Measurements from ENCODE around the gene BANP. TPM values are rescaled to one million over a fixed set of nuclear protein-coding genes. Genes with fewer than 3 reads are reported as not detected.

BANP gene
- total RNA-seq, 1 experiment from 2014 or later = 34.5 TPM

DNA sequence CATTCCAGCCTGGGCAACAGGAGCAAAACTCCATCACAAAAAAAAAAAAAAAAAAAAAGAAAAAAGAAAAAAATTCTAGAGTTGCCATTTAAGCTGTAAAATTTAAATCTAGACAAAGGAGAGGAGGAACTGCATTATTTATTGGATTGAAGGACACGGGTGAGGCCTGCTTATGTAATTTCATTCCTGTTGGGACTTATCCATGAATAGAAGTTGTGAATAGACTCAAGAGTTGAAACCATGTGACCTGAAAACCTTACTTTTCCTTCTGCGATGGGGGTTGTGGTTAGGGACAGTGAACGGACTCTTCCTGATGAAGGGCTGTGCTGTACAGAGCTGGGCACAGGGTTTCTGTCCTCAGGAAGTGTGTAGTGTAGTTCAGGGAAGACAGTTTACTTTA is 22.5 kb downstream of the BANP start:
- Mint-ChIP-seq H3K36me3 (peaks cover 41% of the 10 kb centered on the region), H3K4me1 (no peaks in the 10 kb centered on the region), H3K9me3 (peaks cover 26% of the 10 kb centered on the region), H3K27me3 (ENCODE audit: low read depth) (no peaks in the 10 kb centered on the region; the same call in 1 of the 2 replicates), H3K27ac (no peak overlapping the region), H3K4me3 (no peak overlapping the region)
- ChIA-PET POLR2A (no interaction called here), CTCF (no interaction called here)
- DNase-seq (ENCODE audit: low spot score) (no peak), ATAC-seq (no peak)
- TF ChIP-seq RELA (CRISPR knock-in tag; IDR thresholded peaks at IDR 0.05; ENCODE audit: borderline replicate concordance) (no peak), NFATC4 (CRISPR knock-in tag; IDR thresholded peaks at IDR 0.05) (no peak), GRHL2 (CRISPR knock-in tag; IDR thresholded peaks at IDR 0.05; ENCODE audit: insufficient replicate concordance, severe bottlenecking) (no peak), ZNF423 (CRISPR knock-in tag; IDR thresholded peaks at IDR 0.05) (no peak), NFE2L1 (CRISPR knock-in tag; IDR thresholded peaks at IDR 0.05) (no peak), SP1 (CRISPR knock-in tag; conservative IDR thresholded peaks at IDR 0.05) (no peak), TP53 (CRISPR knock-in tag; IDR thresholded peaks at IDR 0.05) (no peak), ZNF138 (CRISPR knock-in tag; conservative IDR thresholded peaks at IDR 0.05) (no peak), NR3C1 (CRISPR knock-in tag; conservative IDR thresholded peaks at IDR 0.05; ENCODE audit: low read depth) (no peak), ZNF317 (CRISPR knock-in tag; IDR thresholded peaks at IDR 0.05; ENCODE audit: borderline replicate concordance, low read depth) (no peak), ATF1 (CRISPR knock-in tag; IDR thresholded peaks at IDR 0.05) (no peak)
- TF ChIP-seq, protein P1, sequence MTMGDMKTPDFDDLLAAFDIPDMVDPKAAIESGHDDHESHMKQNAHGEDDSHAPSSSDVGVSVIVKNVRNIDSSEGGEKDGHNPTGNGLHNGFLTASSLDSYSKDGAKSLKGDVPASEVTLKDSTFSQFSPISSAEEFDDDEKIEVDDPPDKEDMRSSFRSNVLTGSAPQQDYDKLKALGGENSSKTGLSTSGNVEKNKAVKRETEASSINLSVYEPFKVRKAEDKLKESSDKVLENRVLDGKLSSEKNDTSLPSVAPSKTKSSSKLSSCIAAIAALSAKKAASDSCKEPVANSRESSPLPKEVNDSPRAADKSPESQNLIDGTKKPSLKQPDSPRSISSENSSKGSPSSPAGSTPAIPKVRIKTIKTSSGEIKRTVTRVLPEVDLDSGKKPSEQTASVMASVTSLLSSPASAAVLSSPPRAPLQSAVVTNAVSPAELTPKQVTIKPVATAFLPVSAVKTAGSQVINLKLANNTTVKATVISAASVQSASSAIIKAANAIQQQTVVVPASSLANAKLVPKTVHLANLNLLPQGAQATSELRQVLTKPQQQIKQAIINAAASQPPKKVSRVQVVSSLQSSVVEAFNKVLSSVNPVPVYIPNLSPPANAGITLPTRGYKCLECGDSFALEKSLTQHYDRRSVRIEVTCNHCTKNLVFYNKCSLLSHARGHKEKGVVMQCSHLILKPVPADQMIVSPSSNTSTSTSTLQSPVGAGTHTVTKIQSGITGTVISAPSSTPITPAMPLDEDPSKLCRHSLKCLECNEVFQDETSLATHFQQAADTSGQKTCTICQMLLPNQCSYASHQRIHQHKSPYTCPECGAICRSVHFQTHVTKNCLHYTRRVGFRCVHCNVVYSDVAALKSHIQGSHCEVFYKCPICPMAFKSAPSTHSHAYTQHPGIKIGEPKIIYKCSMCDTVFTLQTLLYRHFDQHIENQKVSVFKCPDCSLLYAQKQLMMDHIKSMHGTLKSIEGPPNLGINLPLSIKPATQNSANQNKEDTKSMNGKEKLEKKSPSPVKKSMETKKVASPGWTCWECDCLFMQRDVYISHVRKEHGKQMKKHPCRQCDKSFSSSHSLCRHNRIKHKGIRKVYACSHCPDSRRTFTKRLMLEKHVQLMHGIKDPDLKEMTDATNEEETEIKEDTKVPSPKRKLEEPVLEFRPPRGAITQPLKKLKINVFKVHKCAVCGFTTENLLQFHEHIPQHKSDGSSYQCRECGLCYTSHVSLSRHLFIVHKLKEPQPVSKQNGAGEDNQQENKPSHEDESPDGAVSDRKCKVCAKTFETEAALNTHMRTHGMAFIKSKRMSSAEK (CRISPR knock-in tag; IDR thresholded peaks at IDR 0.05; ENCODE audit: borderline replicate concordance) = no peak
- TF ChIP-seq, protein P2, sequence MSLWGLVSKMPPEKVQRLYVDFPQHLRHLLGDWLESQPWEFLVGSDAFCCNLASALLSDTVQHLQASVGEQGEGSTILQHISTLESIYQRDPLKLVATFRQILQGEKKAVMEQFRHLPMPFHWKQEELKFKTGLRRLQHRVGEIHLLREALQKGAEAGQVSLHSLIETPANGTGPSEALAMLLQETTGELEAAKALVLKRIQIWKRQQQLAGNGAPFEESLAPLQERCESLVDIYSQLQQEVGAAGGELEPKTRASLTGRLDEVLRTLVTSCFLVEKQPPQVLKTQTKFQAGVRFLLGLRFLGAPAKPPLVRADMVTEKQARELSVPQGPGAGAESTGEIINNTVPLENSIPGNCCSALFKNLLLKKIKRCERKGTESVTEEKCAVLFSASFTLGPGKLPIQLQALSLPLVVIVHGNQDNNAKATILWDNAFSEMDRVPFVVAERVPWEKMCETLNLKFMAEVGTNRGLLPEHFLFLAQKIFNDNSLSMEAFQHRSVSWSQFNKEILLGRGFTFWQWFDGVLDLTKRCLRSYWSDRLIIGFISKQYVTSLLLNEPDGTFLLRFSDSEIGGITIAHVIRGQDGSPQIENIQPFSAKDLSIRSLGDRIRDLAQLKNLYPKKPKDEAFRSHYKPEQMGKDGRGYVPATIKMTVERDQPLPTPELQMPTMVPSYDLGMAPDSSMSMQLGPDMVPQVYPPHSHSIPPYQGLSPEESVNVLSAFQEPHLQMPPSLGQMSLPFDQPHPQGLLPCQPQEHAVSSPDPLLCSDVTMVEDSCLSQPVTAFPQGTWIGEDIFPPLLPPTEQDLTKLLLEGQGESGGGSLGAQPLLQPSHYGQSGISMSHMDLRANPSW (CRISPR knock-in tag; conservative IDR thresholded peaks at IDR 0.05; ENCODE audit: low read depth) = no peak
- TF ChIP-seq, protein P3, sequence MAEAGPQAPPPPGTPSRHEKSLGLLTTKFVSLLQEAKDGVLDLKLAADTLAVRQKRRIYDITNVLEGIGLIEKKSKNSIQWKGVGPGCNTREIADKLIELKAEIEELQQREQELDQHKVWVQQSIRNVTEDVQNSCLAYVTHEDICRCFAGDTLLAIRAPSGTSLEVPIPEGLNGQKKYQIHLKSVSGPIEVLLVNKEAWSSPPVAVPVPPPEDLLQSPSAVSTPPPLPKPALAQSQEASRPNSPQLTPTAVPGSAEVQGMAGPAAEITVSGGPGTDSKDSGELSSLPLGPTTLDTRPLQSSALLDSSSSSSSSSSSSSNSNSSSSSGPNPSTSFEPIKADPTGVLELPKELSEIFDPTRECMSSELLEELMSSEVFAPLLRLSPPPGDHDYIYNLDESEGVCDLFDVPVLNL (CRISPR knock-in tag; IDR thresholded peaks at IDR 0.05; ENCODE audit: borderline replicate concordance, low read depth) = no peak
- TF ChIP-seq, protein P4, sequence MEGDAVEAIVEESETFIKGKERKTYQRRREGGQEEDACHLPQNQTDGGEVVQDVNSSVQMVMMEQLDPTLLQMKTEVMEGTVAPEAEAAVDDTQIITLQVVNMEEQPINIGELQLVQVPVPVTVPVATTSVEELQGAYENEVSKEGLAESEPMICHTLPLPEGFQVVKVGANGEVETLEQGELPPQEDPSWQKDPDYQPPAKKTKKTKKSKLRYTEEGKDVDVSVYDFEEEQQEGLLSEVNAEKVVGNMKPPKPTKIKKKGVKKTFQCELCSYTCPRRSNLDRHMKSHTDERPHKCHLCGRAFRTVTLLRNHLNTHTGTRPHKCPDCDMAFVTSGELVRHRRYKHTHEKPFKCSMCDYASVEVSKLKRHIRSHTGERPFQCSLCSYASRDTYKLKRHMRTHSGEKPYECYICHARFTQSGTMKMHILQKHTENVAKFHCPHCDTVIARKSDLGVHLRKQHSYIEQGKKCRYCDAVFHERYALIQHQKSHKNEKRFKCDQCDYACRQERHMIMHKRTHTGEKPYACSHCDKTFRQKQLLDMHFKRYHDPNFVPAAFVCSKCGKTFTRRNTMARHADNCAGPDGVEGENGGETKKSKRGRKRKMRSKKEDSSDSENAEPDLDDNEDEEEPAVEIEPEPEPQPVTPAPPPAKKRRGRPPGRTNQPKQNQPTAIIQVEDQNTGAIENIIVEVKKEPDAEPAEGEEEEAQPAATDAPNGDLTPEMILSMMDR (IDR thresholded peaks at IDR 0.05) = no peak
- TF ChIP-seq, protein P5, sequence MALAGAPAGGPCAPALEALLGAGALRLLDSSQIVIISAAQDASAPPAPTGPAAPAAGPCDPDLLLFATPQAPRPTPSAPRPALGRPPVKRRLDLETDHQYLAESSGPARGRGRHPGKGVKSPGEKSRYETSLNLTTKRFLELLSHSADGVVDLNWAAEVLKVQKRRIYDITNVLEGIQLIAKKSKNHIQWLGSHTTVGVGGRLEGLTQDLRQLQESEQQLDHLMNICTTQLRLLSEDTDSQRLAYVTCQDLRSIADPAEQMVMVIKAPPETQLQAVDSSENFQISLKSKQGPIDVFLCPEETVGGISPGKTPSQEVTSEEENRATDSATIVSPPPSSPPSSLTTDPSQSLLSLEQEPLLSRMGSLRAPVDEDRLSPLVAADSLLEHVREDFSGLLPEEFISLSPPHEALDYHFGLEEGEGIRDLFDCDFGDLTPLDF (CRISPR knock-in tag; IDR thresholded peaks at IDR 0.05) = no peak

All from WTC11 (cell line).